SU-DHL-6 (cell line): ENCODE results near the gene PIEZO1.

Experiments used
- CTCF ChIP-seq: fragments of 200-600 bp; sonication (generic); IDR thresholded peaks from one replicate; pipeline ENCODE4 v1.5.1; 2017; ENCODE audit warnings: antibody characterized with exemption, mild to moderate bottlenecking, low read length, moderate library complexity; ENCODE audit not compliant: insufficient read depth, poor library complexity, severe bottlenecking
- EZH2phosphoT487 ChIP-seq: fragments of 200-600 bp; sonication (generic), shearing (Covaris generic); conservative IDR thresholded peaks from 2 replicates; pipeline ENCODE4 v1.6.1; 2018; ENCODE audit warnings: mild to moderate bottlenecking, antibody characterized with exemption, low read length, moderate library complexity, mixed read lengths

GRCh38 chr16:88703486-88704309, 81.3 kb downstream of the PIEZO1 start:
- TF ChIP-seq CTCF (no peak), EZH2phosphoT487 (no peak)
